ENCODE measurements around the gene SLC8A1.

DNA sequence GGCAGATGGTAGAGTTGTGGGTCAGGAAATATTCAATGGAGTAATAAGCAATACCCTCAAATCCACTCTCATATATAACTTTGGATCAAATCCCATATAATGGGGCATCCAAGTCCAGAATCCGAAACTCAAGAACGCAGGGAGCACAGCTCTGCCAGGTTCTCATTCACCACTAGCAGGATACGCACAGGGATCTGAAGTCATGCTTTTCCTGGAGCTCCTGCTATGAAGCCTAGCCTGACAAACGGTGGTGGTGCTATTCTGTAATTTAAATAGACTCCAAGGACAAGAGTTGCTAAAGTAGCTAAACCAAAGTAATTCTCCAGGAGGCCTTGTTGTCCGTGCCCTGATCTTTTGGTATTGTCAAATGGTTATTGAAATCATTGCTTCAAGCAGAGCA lies 264.8 kb downstream of the SLC8A1 start:
- TF ChIP-seq POLR2A (IDR thresholded peaks at IDR 0.05; ENCODE audit: low read length): no peak
- TF ChIP-seq GATA1 (IDR thresholded peaks at IDR 0.05; ENCODE audit: low read depth, low read length): no peak

Data from erythroblast (primary cell).